ENCODE measurements around the gene CEP170B. TPM values are rescaled to one million over a fixed set of nuclear protein-coding genes. Genes with fewer than 3 reads are reported as not detected.

Gene CEP170B
- polyA plus RNA-seq, 2 of the 4 experiments (the other 2 are of a cell fraction), result 4.5 to 13.5 TPM

DNA sequence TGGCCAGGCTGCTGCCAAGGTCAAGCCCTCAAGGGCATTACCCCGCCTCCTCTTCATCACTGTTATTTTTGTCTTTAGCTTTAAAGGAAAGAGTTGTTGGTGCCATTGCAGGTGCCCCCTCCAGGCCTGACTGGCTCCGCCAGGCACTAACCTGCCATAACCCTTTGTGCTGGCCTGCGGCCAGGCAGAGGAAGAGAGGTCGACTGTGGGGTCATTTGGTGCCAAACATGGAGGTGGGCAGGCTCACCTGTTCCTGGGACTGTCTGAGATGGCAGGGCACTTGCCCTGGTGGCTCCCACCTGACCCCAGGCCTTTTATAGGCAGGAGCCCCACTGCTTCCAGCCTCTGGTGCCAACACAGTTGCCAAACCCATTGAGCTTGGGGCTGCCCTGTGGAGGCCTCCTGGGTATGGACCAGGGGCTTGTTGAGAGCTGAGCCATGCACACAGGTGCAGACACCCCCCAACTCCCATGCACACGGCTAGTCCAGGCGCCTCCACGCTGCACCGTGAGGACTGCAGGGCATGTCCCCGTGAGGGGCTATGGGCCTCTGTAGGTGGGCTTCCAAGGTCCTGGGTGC is 30.2 kb downstream of the CEP170B start:
- Histone ChIP-seq H3K4me3 (no peak overlapping the region), H3K4me2 (no peak overlapping the region), H3K27ac (no peak overlapping the region), H3K9me3 (no peaks in the 10 kb centered on the region), H3K4me1 (peaks cover 15% of the 10 kb centered on the region)
- no peak for DNase-seq (ENCODE audit: low read depth in 1 of 2, low spot score in 1 of 2)
- peak in 1 of 2 experiments; percentile 4; a peak in 2 of 6 replicates for ATAC-seq
- TF ChIP-seq ESRRA (IDR thresholded peaks at IDR 0.05; ENCODE audit: borderline replicate concordance, low read length) (peak; percentile 68; the same call in 1 of the 2 replicates), BHLHE40 (IDR thresholded peaks at IDR 0.05; ENCODE audit: low read depth, low read length) (no peak), RNF2 (IDR thresholded peaks at IDR 0.05; ENCODE audit: borderline replicate concordance, low read depth) (no peak)
- ChIA-PET CTCF (interaction anchor here (0.5 to 3.9 kb wide), 31 partner anchors 8 to 192 kb away, joined by 3 to 40 read pairs (median 6); partner anchors contain the start of genes CEP170B and PLD4), POLR2A (interaction anchor here (0.6 to 0.9 kb wide), 2 partner anchors 74 to 153 kb away, joined by 4 to 5 read pairs; no protein-coding TSS in a partner anchor)
- no peak for FAIRE-seq
- WGBS (ENCODE audit: missing lambda C conversion rate), result 98% methylated on average over 8 of the region's 9 CpGs

DNA sequence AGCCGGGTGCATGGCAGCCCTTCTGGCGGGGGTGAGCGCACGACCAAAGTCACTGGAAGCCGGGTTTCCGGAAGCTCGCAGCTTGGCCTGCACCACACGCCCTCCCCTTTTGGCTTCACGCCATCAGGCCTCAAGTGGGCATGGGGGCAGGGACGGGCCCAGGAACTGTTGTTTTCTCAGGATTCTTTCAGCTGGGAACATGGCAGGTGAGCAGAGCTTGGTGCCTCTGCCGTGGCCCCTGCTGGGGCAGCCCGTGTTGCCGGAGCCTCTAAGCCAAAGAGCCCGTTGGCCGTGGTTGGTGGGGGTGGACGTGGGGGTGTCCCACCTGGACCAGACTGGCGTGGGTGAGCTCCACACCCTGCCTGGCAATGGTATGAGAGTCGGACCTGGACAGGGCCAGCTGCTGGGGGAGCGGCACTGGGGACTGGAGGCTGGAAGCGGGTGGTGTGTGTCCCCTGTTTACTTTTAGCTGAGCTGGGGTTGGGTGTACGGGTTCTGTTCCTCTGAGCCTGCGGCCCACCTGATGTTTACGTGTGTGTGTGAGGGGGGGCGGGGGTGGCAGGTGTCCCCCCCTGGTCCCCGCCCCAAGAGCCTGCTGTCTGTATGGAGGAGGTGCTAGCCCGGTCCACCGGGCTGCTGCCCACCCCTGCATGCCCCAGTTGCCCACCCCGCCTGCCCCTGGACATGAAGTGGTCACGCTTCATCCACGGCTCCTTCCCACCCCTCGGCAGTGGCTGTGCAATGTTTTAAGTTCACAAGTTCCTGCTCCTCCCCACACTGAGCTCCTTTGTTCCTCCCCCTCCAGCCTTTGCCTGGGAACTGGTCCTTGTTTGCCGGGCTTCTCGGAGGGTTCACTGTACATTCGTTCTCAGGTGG is 31.0 kb downstream of the CEP170B start:
- Histone ChIP-seq H3K27ac (no peak overlapping the region), H3K4me2 (no peak overlapping the region), H3K4me3 (no peak overlapping the region), H3K9me3 (no peaks in the 10 kb centered on the region), H3K4me1 (peaks cover 15% of the 10 kb centered on the region)
- ATAC-seq (peak; percentile 9 to 30; a peak in 3 of 6 replicates), FAIRE-seq (no peak), DNase-seq (ENCODE audit: low read depth in 1 of 2, low spot score in 1 of 2) (no peak)
- WGBS (ENCODE audit: missing lambda C conversion rate), result 77% methylated on average over 26 of the region's 34 CpGs
- TF ChIP-seq CEBPB (IDR thresholded peaks at IDR 0.05), result no peak
- TF ChIP-seq, protein P1, sequence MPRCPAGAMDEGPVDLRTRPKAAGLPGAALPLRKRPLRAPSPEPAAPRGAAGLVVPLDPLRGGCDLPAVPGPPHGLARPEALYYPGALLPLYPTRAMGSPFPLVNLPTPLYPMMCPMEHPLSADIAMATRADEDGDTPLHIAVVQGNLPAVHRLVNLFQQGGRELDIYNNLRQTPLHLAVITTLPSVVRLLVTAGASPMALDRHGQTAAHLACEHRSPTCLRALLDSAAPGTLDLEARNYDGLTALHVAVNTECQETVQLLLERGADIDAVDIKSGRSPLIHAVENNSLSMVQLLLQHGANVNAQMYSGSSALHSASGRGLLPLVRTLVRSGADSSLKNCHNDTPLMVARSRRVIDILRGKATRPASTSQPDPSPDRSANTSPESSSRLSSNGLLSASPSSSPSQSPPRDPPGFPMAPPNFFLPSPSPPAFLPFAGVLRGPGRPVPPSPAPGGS (IDR thresholded peaks at IDR 0.05), result no peak
- no peak for TF ChIP-seq ZC3H11A (IDR thresholded peaks at IDR 0.05)
- no peak for TF ChIP-seq GATA3 (IDR thresholded peaks at IDR 0.05; ENCODE audit: borderline replicate concordance)
- no peak for TF ChIP-seq CHD4 (IDR thresholded peaks at IDR 0.05; ENCODE audit: borderline replicate concordance)
- TF ChIP-seq HOXB5 (CRISPR knock-in tag; IDR thresholded peaks at IDR 0.05), result no peak
- TF ChIP-seq ESRRA (IDR thresholded peaks at IDR 0.05; ENCODE audit: borderline replicate concordance, low read length), result no peak
- TF ChIP-seq, protein P2, sequence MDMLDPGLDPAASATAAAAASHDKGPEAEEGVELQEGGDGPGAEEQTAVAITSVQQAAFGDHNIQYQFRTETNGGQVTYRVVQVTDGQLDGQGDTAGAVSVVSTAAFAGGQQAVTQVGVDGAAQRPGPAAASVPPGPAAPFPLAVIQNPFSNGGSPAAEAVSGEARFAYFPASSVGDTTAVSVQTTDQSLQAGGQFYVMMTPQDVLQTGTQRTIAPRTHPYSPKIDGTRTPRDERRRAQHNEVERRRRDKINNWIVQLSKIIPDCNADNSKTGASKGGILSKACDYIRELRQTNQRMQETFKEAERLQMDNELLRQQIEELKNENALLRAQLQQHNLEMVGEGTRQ (IDR thresholded peaks at IDR 0.05), result no peak
- no peak for TF ChIP-seq RCOR1 (IDR thresholded peaks at IDR 0.05; ENCODE audit: low read depth, low read length)
- no peak for TF ChIP-seq RFX5 (IDR thresholded peaks at IDR 0.05)
- CTCF ChIA-PET, result interaction anchor here (0.5 to 3.9 kb wide), 35 partner anchors 9 to 202 kb away, joined by 3 to 40 read pairs (median 4); partner anchors contain the start of genes CEP170B and PLD4
- POLR2A ChIA-PET, result interaction anchor here (0.6 to 0.9 kb wide), 2 partner anchors 73 to 153 kb away, joined by 4 to 5 read pairs; no protein-coding TSS in a partner anchor

DNA sequence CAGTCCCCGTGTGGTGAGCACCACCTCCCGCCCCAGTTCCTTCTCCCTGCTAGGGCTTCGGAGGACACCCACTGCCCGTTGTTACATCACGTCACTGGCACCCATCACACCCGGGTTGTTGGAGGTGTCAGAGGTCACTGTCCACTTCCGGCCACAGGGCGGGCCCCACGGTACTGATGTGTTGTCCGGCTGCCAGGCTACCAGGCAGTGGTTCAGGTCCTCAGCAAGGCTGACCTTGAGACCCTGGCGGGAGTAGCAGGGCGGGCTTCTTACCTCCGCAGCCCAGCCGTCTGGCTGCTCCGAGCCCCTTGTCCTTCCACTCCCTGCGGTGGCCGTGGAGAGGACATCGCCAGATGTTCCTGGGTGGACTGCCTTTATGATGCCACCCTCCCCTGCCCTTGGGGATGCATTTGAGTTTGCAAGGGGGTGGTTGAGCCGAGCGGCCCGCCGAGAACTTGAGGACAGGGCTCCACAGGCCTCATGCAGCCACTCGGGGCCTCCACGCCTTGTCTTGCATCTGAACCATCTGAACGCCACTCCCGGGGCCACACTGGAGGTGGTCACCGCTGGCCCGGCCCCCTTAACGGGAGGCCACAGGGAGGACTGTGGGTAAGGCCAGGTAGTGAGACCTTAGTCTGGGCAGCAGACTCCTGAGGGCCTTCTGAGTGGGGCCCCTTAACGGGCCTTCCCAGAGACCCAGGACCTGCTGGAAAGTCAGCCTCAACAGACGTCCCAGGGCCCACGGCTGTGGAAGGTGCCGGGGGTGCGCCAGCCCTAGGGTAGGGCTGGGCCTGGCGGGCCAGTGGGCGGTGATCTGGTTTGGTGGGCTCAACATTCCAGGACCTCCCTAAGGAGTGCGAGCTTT is 32.5 kb downstream of the CEP170B start:
- FAIRE-seq (no peak), ATAC-seq (no peak), DNase-seq (ENCODE audit: low read depth in 1 of 2, low spot score in 1 of 2) (no peak)
- H3K27ac ChIP-seq, result no peak overlapping the region
- CTCF ChIA-PET, result interaction anchor here (0.7 to 3.9 kb wide), 14 partner anchors 12 to 189 kb away, joined by 3 to 40 read pairs (median 8); no protein-coding TSS in a partner anchor
- peaks cover 15% of the 10 kb centered on the region for H3K4me1 ChIP-seq
- WGBS (ENCODE audit: missing lambda C conversion rate), result 86% methylated on average over 30 of the region's 37 CpGs
- no peak overlapping the region for H3K4me3 ChIP-seq
- H3K9me3 ChIP-seq, result no peaks in the 10 kb centered on the region
- POLR2A ChIA-PET, result no interaction called here
- no peak for TF ChIP-seq EHMT2 (IDR thresholded peaks at IDR 0.05; ENCODE audit: low read depth)
- no peak overlapping the region for H3K4me2 ChIP-seq
